GM12865 (cell line): ENCODE data around the gene TSR3.

Experiments
- DNase-seq: peaks from one replicate; pipeline ENCODE4 v3.0.0; 2010; ENCODE audit warnings: low read depth
- H3K4me3 ChIP-seq: 2 replicates; pipeline ENCODE4 v1.5.1; 2011; ENCODE audit warnings: mild to moderate bottlenecking, low read depth, low read length, control low read depth
- CTCF ChIP-seq: IDR thresholded peaks from 2 replicates; pipeline ENCODE4 v1.5.1; 2011; ENCODE audit warnings: low read length, control low read depth, low read depth, inconsistent platforms; ENCODE audit not compliant: insufficient read depth; ENCODE audit errors: missing control alignments

Gene TSR3

GRCh38 chr16:1351582-1352362 is at the start of gene TSR3, which contains the start of gene GNPTG:
TSS of gene TSR3 (minus strand) at chr16:1351878. CDS start at chr16:1351804, 74 bp downstream.
TSS of gene GNPTG (plus strand) at chr16:1351931. CDS start at chr16:1351966, 35 bp downstream.
- peak within 1 kb of the TSS; percentile 87 for H3K4me3 ChIP-seq
- no peak for TF ChIP-seq CTCF
- DNase-seq, result peak; percentile 98

GRCh38 chr16:1401061-1401757 is 49.5 kb upstream of the TSR3 start:
- H3K4me3 ChIP-seq, result no peak overlapping the region
- DNase-seq, result no peak
- TF ChIP-seq CTCF, result no peak

GRCh38 chr16:1398826-1399581 is 47.3 kb upstream of the TSR3 start:
- no peak for TF ChIP-seq CTCF
- H3K4me3 ChIP-seq, result no peak overlapping the region
- DNase-seq, result no peak

GRCh38 chr16:1398351-1398750 is 46.7 kb upstream of the TSR3 start:
- DNase-seq, result no peak
- no peak for TF ChIP-seq CTCF
- H3K4me3 ChIP-seq, result no peak overlapping the region

- DNase-seq, result no peak
- H3K4me3 ChIP-seq, result no peak overlapping the region
- TF ChIP-seq CTCF, result no peak
These were observed 46.1 kb upstream of the TSR3 start for GRCh38 chr16:1397779-1398178.

GRCh38 chr16:1395444-1396031 is 43.9 kb upstream of the TSR3 start:
- no peak overlapping the region for H3K4me3 ChIP-seq
- no peak for TF ChIP-seq CTCF
- DNase-seq, result no peak
